LNCAP (cell line): Measurements from ENCODE around the gene CHRM3.

Source experiments
- TF ChIP-seq, protein P1 (sequence below): fragments of 450-650 bp; IDR thresholded peaks from 2 replicates; pipeline ENCODE4 v1.5.1; 2017; ENCODE audit warnings: mild to moderate bottlenecking

Gene CHRM3

DNA sequence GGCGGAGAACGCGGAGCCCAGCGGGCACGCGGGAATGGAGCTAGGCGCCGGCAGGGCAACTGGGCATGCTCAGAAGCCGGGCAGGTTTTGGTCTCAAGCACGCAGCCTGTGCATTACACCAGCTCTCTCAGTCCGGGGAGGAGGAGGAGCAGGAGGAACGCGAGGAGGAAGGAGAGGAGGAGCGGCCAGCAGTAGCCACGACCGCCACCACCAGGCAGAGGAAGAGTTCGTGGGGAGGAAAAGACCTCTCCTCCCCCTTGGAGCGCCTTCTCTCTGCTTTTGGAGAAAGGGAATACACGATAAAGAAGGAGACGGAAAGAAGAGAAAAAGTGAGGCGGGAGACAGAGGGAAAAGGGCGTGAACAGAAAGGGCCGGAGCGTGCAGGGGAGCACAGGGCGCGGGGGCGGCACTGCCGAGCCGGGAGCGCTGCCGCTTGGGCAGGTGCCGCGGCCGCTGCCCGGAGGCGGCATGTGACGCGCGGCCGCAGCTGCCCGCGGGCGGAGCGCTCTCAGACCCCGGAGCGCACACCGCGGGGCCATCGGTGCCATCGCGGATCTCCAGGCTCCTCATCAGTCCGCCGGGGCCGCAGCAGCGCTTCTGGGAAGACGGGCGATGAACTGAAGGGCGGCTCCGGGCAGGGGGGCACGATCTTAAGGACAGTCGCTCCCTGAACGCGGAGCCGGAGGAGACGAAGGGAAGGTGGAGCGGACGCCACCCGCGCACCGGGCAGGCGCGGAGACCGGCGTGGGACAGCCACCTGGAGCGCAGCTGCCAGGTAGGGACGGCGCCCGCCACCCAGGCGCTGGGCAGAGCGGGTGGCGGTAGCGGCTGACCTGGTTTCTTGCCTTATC lies at the start of gene CHRM3:
Gene CHRM3, plus strand, starts transcription at position 116 of the 851 bp plus-strand sequence. CDS start 520,884 bp downstream, outside the sequence.
- TF ChIP-seq, protein P1, sequence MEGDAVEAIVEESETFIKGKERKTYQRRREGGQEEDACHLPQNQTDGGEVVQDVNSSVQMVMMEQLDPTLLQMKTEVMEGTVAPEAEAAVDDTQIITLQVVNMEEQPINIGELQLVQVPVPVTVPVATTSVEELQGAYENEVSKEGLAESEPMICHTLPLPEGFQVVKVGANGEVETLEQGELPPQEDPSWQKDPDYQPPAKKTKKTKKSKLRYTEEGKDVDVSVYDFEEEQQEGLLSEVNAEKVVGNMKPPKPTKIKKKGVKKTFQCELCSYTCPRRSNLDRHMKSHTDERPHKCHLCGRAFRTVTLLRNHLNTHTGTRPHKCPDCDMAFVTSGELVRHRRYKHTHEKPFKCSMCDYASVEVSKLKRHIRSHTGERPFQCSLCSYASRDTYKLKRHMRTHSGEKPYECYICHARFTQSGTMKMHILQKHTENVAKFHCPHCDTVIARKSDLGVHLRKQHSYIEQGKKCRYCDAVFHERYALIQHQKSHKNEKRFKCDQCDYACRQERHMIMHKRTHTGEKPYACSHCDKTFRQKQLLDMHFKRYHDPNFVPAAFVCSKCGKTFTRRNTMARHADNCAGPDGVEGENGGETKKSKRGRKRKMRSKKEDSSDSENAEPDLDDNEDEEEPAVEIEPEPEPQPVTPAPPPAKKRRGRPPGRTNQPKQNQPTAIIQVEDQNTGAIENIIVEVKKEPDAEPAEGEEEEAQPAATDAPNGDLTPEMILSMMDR = peak; percentile 33; the same call in 1 of the 2 replicates

DNA sequence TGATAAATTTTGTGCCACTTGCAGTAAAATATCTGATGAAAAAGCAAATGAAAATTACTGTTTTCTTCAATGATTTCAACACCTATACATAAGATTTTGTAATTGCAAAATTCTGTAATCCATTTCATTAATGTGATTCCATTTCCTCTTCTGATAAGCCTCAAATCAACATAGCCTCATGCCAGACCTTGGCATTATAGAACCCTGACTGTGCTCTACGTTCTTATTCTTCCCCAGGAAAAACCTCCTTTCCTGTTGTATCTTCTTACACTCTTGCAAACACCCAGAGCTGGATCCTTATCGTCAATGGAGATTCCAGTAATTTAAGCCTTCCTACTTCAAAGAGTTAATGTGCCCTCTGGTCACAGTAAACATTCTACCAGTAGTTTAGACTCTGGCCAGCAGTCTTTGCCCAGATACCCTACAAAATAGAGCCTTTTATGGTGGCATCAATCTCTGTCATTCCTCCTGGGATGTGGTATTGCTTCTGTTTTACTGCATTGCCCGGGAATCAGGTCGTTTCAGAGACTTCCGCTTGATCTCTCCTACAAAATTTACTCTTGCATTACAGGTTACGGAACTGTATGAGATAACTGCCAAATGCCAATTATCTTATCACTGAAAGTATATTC lies 48.5 kb upstream of the CHRM3 start:
- TF ChIP-seq, protein P1 = no peak

DNA sequence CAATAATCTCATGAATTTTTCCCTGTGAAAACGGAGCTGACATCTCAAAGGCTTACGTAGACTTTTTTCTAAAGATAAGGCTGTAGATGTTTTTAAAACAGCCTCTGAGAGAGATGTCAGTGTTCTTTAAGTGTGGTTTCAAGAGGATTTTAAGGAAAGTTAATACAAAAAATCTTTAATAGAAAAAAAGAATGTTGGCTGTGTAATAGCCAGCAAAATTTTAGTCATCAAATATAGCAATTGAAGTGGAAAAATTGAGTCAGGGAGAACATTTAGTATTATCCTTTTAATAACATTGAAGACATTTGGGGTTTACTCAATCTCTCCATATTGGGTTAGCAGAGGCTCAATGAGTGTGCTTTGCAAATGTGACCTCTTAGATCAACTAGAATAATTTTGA lies 38.6 kb upstream of the CHRM3 start:
- TF ChIP-seq, protein P1 = no peak

DNA sequence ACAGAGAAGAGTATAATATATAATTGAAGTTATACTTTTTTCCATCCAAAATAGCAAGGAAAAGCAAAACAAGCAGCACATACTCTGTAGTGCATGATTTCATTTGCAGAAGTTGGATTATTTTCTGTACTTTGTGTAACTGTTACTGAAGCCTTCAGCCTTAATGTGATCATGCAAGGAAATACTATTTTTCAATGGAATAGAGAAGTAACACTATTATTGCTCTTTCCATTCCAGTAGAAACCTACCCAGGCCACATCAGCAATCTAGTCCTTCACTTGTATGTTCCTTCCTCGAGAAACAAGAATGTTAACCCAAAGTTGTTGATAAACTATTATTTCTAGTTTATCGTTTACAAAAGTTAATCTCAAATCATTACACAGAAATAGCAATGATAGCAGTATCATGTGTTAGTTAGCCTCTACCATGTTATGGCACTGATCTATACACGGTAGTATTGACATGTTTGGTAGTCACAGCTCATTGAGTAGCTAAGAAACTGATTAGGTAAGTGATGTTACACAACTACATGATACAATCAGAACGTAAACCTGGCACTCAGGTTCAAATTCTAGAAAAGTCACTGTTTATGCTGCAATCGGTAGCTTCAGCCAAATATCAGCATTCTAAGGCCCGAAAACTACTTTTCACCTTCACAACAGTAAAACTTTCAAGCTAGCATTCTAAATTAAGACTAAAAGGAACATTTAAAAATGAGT lies 37.6 kb upstream of the CHRM3 start:
- TF ChIP-seq, protein P1 = no peak

DNA sequence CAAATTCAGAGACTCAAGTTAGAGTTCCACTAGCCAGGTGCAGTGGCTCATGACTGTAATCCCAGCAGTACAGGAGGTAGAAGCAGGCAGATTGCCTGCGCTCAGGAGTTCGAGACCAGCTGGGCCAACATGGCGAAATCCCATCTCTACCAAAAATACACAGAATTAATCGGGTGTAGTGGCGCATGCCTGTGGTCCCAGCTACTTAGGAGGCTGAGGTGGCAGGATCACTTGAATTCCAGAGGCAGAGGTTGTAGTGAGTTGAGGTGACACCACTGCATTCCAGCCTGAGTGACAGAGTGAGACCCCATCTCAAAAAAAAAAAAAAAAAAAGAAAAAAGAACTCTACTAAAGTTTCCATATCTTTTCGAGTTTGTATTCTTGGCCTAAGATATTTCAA lies 36.7 kb upstream of the CHRM3 start:
- TF ChIP-seq, protein P1 = no peak

DNA sequence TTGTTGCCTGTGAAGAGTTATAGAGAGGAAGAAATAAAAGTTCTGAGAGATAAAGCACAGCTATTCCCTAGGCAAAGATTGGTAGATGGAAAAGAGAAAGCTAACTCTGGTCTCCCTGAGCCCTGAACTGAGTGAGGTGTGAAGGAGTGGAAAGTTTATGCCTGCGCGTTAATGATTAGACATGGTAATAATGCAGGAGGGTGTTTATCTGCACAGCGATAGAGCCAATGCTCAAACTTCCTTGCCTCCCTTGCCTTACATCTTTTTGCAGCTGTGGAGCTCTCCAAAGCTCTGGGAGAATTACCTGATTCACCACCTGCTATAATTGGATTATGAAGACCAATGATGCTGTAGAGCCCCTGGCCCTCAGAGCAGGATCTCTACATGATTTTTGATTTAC lies 32.8 kb upstream of the CHRM3 start:
- TF ChIP-seq, protein P1 = no peak

DNA sequence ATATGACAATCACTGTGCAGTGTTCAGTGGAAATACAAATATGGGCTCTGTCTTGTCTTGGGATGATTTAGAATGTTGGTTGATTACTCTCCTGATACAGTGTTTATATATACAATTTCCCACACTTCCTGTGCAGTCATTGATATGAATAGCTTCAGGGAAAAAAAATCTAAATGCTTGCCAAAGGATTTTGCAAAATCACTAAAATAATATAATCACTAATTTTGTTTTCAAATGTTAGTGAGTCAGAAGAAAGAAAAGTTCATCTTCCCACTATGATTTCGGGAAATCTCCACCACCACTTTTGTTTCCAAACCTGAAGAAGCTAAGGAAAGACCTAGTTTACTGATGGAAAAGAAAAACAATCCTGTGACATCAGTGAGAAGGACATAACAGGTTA lies 32.1 kb upstream of the CHRM3 start:
- TF ChIP-seq, protein P1 = no peak
